NT2/D1 (cell line): Measurements from ENCODE around the gene LRRN3.

ENCODE experiments used
- SUZ12 ChIP-seq: IDR thresholded peaks from 2 replicates; pipeline ENCODE4 v1.6.1; 2011; ENCODE audit not compliant: insufficient read length, insufficient read depth; ENCODE audit errors: extremely low read depth
- YY1 ChIP-seq: IDR thresholded peaks from 2 replicates; pipeline ENCODE4 v1.6.1; 2011; ENCODE audit not compliant: insufficient read length, insufficient read depth
- ZNF274 ChIP-seq: IDR thresholded peaks from 2 replicates; pipeline ENCODE4 v1.6.1; 2011; ENCODE audit warnings: mild to moderate bottlenecking, low read depth, low read length

GRCh38 chr7:111137296-111138192 lies 46.6 kb downstream of the LRRN3 start:
- no peak for TF ChIP-seq YY1
- no peak for TF ChIP-seq ZNF274
- no peak for TF ChIP-seq SUZ12
